ENCODE measurements around the gene KLHDC10.

- no peak for TF ChIP-seq CTCF (IDR thresholded peaks at IDR 0.05; ENCODE audit: extremely low read depth in 1 of 2, insufficient read depth in 1 of 2, low read depth in 1 of 2, low read length in 2 of 2)
- TF ChIP-seq FOS (IDR thresholded peaks at IDR 0.05; ENCODE audit: borderline replicate concordance, insufficient read depth, low read length) = no peak
- TF ChIP-seq POLR2A (IDR thresholded peaks at IDR 0.05; ENCODE audit: low read depth, low read length) = no peak
- TF ChIP-seq MYC (IDR thresholded peaks at IDR 0.05; ENCODE audit: low read depth, low read length) = no peak
- no peak for TF ChIP-seq POLR2AphosphoS5 (IDR thresholded peaks at IDR 0.05; ENCODE audit: insufficient read depth, low read depth, low read length)
- TF ChIP-seq EZH2 (IDR thresholded peaks at IDR 0.05; ENCODE audit: borderline replicate concordance, low read depth, low read length, severe bottlenecking) = no peak
- TF ChIP-seq MAX (IDR thresholded peaks at IDR 0.05; ENCODE audit: insufficient read depth, insufficient read length) = no peak
- TF ChIP-seq JUN (IDR thresholded peaks at IDR 0.05; ENCODE audit: borderline replicate concordance, insufficient read depth, insufficient read length, low read depth) = no peak
- no peak for TF ChIP-seq GATA2 (IDR thresholded peaks at IDR 0.05; ENCODE audit: insufficient read depth, insufficient read length, low read depth, low read length)
Observed at GRCh38 chr7:130146693-130147405, 76.5 kb downstream of the KLHDC10 start.

Measured in endothelial cell of umbilical vein (primary cell).